GM15510 (cell line): ENCODE data around the gene BCAS3.

Experiments
- POLR2A ChIP-seq: IDR thresholded peaks from 3 replicates; pipeline ENCODE4 v1.6.1; 2011; ENCODE audit warnings: borderline replicate concordance; ENCODE audit not compliant: insufficient read length; ENCODE audit errors: extremely low read depth

BCAS3 gene

GRCh38 chr17:61160789-61161445 is 483.3 kb downstream of the BCAS3 start:
- no peak for TF ChIP-seq POLR2A

GRCh38 chr17:61161615-61162134 is 484.0 kb downstream of the BCAS3 start:
- no peak for TF ChIP-seq POLR2A

- TF ChIP-seq POLR2A, result no peak
These were observed 486.9 kb downstream of the BCAS3 start for GRCh38 chr17:61164517-61164916.

GRCh38 chr17:61167075-61167474 is 489.4 kb downstream of the BCAS3 start:
- no peak for TF ChIP-seq POLR2A

GRCh38 chr17:61168506-61168905 is 490.9 kb downstream of the BCAS3 start:
- no peak for TF ChIP-seq POLR2A

- TF ChIP-seq POLR2A, result no peak
These were observed 496.7 kb downstream of the BCAS3 start for GRCh38 chr17:61174310-61174709.

- no peak for TF ChIP-seq POLR2A
These were observed 497.9 kb downstream of the BCAS3 start for GRCh38 chr17:61175298-61176142.

- no peak for TF ChIP-seq POLR2A
These were observed 499.7 kb downstream of the BCAS3 start for GRCh38 chr17:61177351-61177750.

DNA sequence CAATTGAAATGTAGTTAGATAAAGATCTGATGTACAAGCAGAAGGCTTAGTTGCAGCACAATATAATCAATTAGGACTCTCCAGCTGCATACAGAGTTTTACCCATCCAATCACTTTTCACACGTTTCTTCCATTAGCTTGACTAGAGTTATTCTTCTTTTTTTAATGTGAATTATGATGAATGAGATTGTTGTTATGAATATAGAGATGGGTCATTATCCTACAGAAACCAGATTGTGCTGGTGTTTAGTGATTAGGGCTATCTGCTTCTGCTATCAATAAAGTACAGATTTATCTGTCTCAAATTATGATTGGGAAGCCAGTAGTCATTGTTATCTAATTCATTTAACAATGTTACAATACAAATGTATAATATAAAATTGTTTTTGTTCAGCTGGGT is 500.6 kb downstream of the BCAS3 start:
- no peak for TF ChIP-seq POLR2A

DNA sequence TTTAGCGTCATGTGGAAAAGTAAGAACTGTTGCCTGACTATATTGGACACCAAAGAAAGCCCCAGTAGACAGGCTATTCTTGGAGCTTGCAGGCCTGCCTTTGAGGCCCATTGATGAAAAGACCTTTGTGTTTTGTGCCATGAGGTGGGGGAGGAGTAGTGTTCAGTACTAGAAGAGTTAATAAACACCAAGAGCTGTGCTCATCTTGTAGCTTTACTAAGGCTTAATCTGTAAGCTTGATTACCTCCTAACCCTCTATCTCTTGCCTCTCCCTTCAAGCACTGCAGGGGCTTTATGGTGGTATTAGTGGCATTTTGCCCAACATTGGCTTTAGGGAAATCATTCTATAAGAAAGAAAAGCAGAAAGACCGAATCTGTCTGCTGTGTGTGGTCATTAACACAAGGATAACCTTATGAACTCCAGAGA is 501.7 kb downstream of the BCAS3 start:
- TF ChIP-seq POLR2A, result no peak

DNA sequence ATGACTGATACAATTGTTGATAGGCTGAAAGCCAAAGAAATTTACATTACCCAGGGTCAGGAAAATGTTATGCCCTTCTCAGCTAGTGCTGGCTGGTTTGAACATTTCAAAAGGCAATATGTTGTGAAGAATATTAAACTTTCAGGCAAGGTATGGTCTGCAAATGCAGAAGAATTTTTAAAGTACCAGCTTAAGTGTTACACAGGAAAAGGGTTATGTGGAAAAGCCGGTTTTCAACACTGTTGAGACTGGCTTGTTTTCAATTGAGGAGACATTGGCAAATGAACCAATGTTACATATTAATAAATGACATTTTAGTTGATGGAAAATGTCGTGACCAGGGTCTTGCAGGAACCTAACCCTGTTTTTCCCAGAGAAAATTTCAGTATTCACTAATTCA is 506.1 kb downstream of the BCAS3 start:
- TF ChIP-seq POLR2A, result no peak

GRCh38 chr17:61185385-61185784 is 507.7 kb downstream of the BCAS3 start:
- no peak for TF ChIP-seq POLR2A

DNA sequence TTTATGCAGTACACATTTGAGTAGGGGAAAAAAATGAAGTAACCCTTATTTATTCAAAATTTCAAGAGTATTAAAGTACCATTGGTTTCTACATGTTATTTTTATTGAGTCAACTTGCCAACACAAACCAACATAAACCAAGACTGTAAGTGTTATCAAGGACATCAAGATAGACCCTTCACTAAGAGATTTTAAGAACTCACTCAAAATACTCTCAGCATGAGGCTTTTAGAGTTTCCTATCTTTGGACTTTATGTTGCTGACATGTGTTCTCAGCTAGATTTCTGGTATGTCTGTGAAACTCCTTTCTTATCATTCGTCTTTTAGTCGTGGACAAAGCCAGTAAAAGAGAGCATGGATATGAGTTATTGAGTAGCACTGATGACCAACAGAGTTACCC is 509.4 kb downstream of the BCAS3 start:
- no peak for TF ChIP-seq POLR2A

- TF ChIP-seq POLR2A, result no peak
These were observed 510.4 kb downstream of the BCAS3 start for GRCh38 chr17:61188081-61188480.

DNA sequence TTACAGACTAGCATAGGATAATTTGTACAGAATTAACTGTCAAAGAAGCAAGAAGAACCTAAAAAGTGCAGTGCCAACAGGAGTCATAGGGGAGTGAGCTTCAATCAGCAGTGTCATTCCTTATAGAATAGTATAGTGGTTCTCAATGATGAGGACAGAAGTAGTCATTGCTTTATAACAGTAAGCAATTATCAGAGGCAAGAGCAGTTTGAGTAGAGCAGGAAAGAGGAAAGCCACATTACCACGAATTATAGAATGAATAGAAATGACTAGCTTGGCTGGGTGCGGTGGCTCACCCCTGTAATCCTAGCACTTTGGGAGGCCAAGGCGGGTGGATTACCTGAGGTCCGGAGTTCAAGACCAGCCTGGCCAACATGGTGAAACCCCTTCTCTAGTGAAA is 512.3 kb downstream of the BCAS3 start:
- TF ChIP-seq POLR2A, result no peak

DNA sequence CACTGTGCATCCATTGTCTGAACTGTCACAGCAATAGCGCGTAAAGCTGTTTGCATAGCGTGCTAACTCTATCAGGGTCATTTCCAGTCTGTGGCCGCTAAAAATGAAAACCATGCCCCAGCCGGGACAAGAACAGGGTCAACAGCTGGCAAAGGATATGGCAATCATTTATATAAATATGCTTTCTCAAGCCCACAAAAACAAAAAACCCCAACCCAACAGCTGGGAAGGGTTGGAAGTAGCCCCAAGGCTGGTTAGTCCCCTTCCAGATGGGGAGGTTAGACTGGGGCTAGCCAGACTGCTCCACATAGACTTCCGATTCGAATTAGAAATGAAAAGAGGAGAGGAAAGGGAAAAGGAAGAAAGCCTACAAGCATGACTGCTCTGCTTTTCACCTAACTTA is 518.7 kb downstream of the BCAS3 start:
- no peak for TF ChIP-seq POLR2A
